ENCODE measurements around the gene FAM234A.
"Not testable (repeated sequence)": the region's sequence is repeated elsewhere in the genome, so short reads cannot be mapped to it uniquely, and the experiment has no call there.

FAM234A gene

GRCh38 chr16:266258-267164 is 31.9 kb downstream of the FAM234A start:
- DNase-seq = no peak

GRCh38 chr16:267562-267961 is 32.9 kb downstream of the FAM234A start:
- not testable (repeated sequence) for DNase-seq

GRCh38 chr16:268141-269053 is 33.8 kb downstream of the FAM234A start:
- DNase-seq = no peak

- no peak for DNase-seq
Measured at GRCh38 chr16:269061-269796, 34.6 kb downstream of the FAM234A start.

- no peak for DNase-seq
Measured at GRCh38 chr16:270381-271255, 36.0 kb downstream of the FAM234A start.

- DNase-seq = no peak
Measured at GRCh38 chr16:272633-273546, 38.3 kb downstream of the FAM234A start.

GRCh38 chr16:273547-274421 is 39.2 kb downstream of the FAM234A start:
- no peak for DNase-seq

- peak; percentile 52 for DNase-seq
Measured at GRCh38 chr16:275041-275641, 40.5 kb downstream of the FAM234A start.

- no peak for DNase-seq
Measured at GRCh38 chr16:275786-276232, 41.2 kb downstream of the FAM234A start, which contains the start of gene RGS11. RGS11 (minus strand) TSS chr16:275944; CDS start chr16:275911, 33 bp downstream.

- no peak for DNase-seq
Measured at GRCh38 chr16:276426-277077, 41.9 kb downstream of the FAM234A start.

GRCh38 chr16:278863-279366 is 44.3 kb downstream of the FAM234A start:
- peak; percentile 81 for DNase-seq

- no peak for DNase-seq
Measured at GRCh38 chr16:279531-279930, 44.9 kb downstream of the FAM234A start.

GRCh38 chr16:280005-280460 is 45.4 kb downstream of the FAM234A start:
- peak; percentile 29 for DNase-seq

- DNase-seq = peak; percentile 23
Measured at GRCh38 chr16:280552-280951, 45.9 kb downstream of the FAM234A start, which contains the start of gene ARHGDIG. ARHGDIG (plus strand) TSS chr16:280591; CDS start chr16:280681, 90 bp downstream.

GRCh38 chr16:280991-281659 is 46.5 kb downstream of the FAM234A start:
- DNase-seq = no peak

GRCh38 chr16:281660-282255 is 47.1 kb downstream of the FAM234A start:
- DNase-seq = no peak

- no peak for DNase-seq
Measured at GRCh38 chr16:282491-282890, 47.9 kb downstream of the FAM234A start.

Data from NCI-H146 (cell line).